Neural crest cell (in vitro differentiated cells): ENCODE data around the gene ZNF497. TPM values are rescaled to one million over a fixed set of nuclear protein-coding genes. Genes with fewer than 3 reads are reported as not detected.

Experiments
- DNase-seq: peaks from one replicate; pipeline ENCODE4 v3.0.0; 2021; ENCODE audit warnings: low read depth, mixed read lengths, low spot score
- H3K27ac Mint-ChIP-seq: one replicate; pipeline ENCODE4 v1.8.0; 2021; ENCODE audit warnings: mild to moderate bottlenecking, mixed read lengths; ENCODE audit not compliant: unreplicated experiment
- H3K27me3 Mint-ChIP-seq: 2 replicates; pipeline ENCODE4 v1.8.0; 2021; ENCODE audit warnings: low read depth, mild to moderate bottlenecking, mixed read lengths
- H3K36me3 Mint-ChIP-seq: 2 replicates; pipeline ENCODE4 v1.8.0; 2021; ENCODE audit warnings: low read depth, mild to moderate bottlenecking, mixed read lengths
- H3K4me1 Mint-ChIP-seq: 2 replicates; pipeline ENCODE4 v1.8.0; 2021; ENCODE audit warnings: mixed read lengths
- H3K4me3 Mint-ChIP-seq: one replicate; pipeline ENCODE4 v1.8.0; 2021; ENCODE audit warnings: mild to moderate bottlenecking, mixed read lengths
- H3K9me3 Mint-ChIP-seq: 2 replicates; pipeline ENCODE4 v1.8.0; 2021; ENCODE audit warnings: mixed read lengths
- total RNA-seq: library from RNA; stranded (reverse); gene quantifications from 2 replicates; pipeline ENCODE4 v1.2.1, GENCODE V29; 2021
- TF ChIP-seq, protein P1 (sequence below): fragments of 200-600 bp; sonication (generic); conservative IDR thresholded peaks from 2 replicates; pipeline ENCODE4 v1.5.0; 2021; ENCODE audit warnings: antibody characterized with exemption, mild to moderate bottlenecking

ZNF497 gene
- total RNA-seq, 1 donor from 2014 or later = 8.4 TPM

DNA sequence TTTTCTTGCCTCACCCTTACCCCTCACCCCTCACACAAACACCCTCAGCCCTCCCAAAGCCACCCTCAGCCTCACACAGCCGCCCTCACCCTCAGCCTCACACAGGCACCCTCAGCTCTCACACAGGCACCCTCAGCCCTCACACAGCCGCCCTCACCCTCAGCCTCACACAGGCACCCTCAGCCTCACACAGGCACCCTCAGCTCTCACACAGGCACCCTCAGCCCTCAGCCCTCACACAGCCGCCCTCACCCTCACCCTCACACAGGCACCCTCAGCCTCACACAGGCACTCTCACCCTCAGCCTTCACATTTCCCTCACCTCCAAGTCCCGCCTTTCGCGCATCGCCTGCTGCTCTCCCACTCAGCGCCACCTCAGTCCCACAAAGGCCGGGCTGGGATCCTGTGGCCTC is 36.0 kb downstream of the ZNF497 start:
- H3K4me3 Mint-ChIP-seq = no peak overlapping the region
- H3K27ac Mint-ChIP-seq = no peak overlapping the region
- peaks cover 12% of the 10 kb centered on the region for H3K4me1 Mint-ChIP-seq
- DNase-seq = no peak
- no peaks in the 10 kb centered on the region for H3K9me3 Mint-ChIP-seq
- no peaks in the 10 kb centered on the region for H3K27me3 Mint-ChIP-seq
- H3K36me3 Mint-ChIP-seq = no peaks in the 10 kb centered on the region
- TF ChIP-seq, protein P1, sequence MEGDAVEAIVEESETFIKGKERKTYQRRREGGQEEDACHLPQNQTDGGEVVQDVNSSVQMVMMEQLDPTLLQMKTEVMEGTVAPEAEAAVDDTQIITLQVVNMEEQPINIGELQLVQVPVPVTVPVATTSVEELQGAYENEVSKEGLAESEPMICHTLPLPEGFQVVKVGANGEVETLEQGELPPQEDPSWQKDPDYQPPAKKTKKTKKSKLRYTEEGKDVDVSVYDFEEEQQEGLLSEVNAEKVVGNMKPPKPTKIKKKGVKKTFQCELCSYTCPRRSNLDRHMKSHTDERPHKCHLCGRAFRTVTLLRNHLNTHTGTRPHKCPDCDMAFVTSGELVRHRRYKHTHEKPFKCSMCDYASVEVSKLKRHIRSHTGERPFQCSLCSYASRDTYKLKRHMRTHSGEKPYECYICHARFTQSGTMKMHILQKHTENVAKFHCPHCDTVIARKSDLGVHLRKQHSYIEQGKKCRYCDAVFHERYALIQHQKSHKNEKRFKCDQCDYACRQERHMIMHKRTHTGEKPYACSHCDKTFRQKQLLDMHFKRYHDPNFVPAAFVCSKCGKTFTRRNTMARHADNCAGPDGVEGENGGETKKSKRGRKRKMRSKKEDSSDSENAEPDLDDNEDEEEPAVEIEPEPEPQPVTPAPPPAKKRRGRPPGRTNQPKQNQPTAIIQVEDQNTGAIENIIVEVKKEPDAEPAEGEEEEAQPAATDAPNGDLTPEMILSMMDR = no peak

DNA sequence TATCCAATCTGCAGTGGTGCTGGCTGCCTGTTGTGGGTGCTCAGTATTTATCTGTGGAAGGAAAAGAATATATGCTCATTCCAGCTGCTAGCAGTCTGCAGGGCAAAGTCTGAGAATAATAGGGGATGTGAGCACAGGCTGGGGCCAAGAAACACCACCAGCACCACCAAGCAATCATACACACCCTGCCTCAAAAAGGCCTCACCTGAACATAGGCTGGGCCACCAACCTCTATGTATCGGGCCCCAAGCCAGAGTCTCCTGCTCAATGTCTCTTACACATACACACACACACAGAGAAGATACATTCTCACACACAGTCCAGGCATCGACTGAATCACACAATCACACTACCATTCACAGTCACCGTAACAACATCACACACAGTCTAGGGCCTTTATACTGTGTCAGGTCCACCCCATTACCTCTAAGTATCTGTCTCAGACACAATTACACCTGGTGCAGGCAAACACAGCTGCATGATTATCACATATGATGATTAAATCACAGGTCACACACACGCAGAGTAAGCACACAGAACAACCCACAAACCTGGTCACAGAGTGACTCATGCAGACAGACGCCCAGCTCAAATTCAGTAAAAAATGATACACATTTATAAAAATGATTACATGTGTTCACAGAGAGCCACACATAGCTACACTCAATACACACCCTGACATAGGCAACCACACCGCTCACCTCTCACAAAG is 37.1 kb downstream of the ZNF497 start:
- Mint-ChIP-seq H3K4me3 (no peak overlapping the region), H3K27me3 (no peaks in the 10 kb centered on the region), H3K4me1 (peaks cover 11% of the 10 kb centered on the region), H3K9me3 (no peaks in the 10 kb centered on the region), H3K36me3 (no peaks in the 10 kb centered on the region), H3K27ac (no peak overlapping the region)
- TF ChIP-seq, protein P1 = no peak
- DNase-seq = no peak

GRCh38 chr19:58319241-58319640 is 43.3 kb downstream of the ZNF497 start:
- Mint-ChIP-seq H3K9me3 (no peaks in the 10 kb centered on the region), H3K4me3 (no peak overlapping the region), H3K4me1 (no peaks in the 10 kb centered on the region), H3K27me3 (no peaks in the 10 kb centered on the region), H3K27ac (no peak overlapping the region), H3K36me3 (peaks cover 6% of the 10 kb centered on the region)
- TF ChIP-seq, protein P1 = no peak
- DNase-seq = no peak

DNA sequence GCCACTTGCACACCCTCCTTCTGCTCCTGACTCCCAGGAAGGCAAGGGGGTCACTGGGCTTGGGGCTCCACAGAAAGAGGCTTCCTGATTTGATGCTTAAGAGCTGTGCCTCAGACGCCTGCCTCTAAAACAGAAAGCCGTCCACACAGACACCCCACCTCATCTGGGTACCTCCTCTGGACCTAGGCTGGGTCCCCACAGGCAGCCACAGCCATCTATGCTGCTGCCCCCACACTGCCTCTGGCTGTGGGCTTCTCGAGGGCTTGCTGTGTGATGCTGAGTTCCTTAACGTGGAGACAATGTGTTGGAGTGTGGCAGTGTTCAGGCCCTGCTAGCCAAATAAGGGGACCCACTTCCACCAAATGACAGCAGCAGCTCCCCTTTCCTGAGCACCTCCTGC is 44.3 kb downstream of the ZNF497 start:
- Mint-ChIP-seq H3K9me3 (no peaks in the 10 kb centered on the region), H3K36me3 (peaks cover 12% of the 10 kb centered on the region), H3K4me3 (no peak overlapping the region), H3K27me3 (no peaks in the 10 kb centered on the region), H3K4me1 (no peaks in the 10 kb centered on the region), H3K27ac (no peak overlapping the region)
- TF ChIP-seq, protein P1 = no peak
- no peak for DNase-seq

GRCh38 chr19:58317476-58318072 is 45.0 kb downstream of the ZNF497 start:
- Mint-ChIP-seq H3K27ac (no peak overlapping the region), H3K27me3 (no peaks in the 10 kb centered on the region), H3K9me3 (no peaks in the 10 kb centered on the region), H3K4me1 (no peaks in the 10 kb centered on the region), H3K4me3 (no peak overlapping the region), H3K36me3 (peaks cover 17% of the 10 kb centered on the region)
- TF ChIP-seq, protein P1 = no peak
- no peak for DNase-seq
